ENCODE data around the gene OSGEP.

OSGEP gene

DNA sequence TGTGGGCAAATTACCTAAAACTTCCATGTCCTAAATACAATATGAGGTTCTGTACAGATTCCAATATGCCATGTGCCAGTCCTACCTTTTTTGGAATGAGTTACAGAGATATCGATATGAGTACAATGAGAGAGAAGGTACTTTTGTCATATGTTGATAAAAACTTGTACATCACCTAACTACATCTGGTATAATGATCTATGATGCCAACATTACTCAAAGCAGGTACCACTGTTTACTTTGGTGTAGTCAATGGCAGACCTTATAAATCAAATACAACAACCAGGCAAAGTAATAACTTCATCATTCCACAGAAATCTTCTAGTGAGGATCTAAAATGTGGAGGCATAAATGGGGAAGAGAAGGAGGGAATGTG lies 54.0 kb downstream of the OSGEP start:
- DNase-seq (ENCODE audit: low read depth in 1 of 2, low spot score in 1 of 2): no peak

DNA sequence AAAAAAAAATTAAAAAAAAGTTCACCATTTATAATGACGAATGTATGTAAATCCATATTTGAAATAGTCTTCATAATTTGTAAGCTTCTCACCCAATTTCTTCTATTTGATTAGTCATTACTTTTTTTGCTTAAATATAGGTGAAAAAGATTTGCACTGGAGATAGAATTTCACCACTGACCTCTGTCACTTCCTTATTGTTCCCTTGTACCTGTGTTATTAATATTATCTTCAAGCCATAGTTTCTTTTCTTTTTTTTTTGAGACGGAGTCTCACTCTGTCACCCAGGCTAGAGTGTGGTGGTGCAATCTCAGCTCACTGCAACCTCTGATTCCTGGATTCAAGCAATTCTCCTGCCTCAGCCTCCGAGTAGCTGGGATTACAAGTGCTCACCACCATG lies 57.1 kb downstream of the OSGEP start:
- no peak for DNase-seq (ENCODE audit: low read depth in 1 of 2, low spot score in 1 of 2)

Measured in stimulated activated CD4-positive, alpha-beta T cell treated with anti-CD3 and anti-CD28 coated beads, Interleukin-15, amount 100 ng/mL, for 1 hour (primary cell).